AG04450 (cell line): ENCODE data around the gene GALNT3. TPM values are rescaled to one million over a fixed set of nuclear protein-coding genes. Genes with fewer than 3 reads are reported as not detected.

Source experiments
- CTCF ChIA-PET: fragments of 300-600, 350-600 bp; formaldehyde crosslinking; extraction: SDS; loops from one replicate; lab custom pipeline; 2022; ENCODE audit warnings: antibody characterized with exemption, inconsistent platforms; lab: Charles Lee
- POLR2A ChIA-PET: fragments of 350-600 bp; formaldehyde crosslinking; extraction: SDS; loops from one replicate; lab custom pipeline; 2021; ENCODE audit warnings: antibody characterized with exemption, inconsistent platforms; lab: Yijun Ruan, JAX
- DNase-seq: peaks from one replicate; pipeline ENCODE4 v3.0.0-alpha.2; 2011; ENCODE audit warnings: low read depth, low spot score
- H3K27ac ChIP-seq: one replicate; pipeline ENCODE4 v1.5.1; 2012; ENCODE audit warnings: low read depth, low read length, control low read depth
- H3K27me3 ChIP-seq: one replicate; pipeline ENCODE4 v1.6.0; 2012; ENCODE audit warnings: low read length; ENCODE audit not compliant: control insufficient read depth, insufficient read depth
- H3K4me3 ChIP-seq: 2 replicates; pipeline ENCODE4 v1.5.1; 2011; ENCODE audit warnings: mild to moderate bottlenecking, low read depth, low read length, control low read depth
- H3K9me3 ChIP-seq: 2 replicates; pipeline ENCODE4 v1.5.1; 2012; ENCODE audit warnings: low read length; ENCODE audit not compliant: control insufficient read depth, insufficient read depth
- CTCF ChIP-seq: IDR thresholded peaks from 2 replicates; pipeline ENCODE4 v1.5.1; 2011; ENCODE audit warnings: low read depth, low read length, control low read depth, inconsistent platforms
- polyA plus RNA-seq: library from polyadenylated mRNA; depleted of rRNA; stranded (reverse); fragments of >200 nt; gene quantifications from 2 replicates; pipeline ENCODE4 v1.2.3, GENCODE V29; 2011

GALNT3 gene
- polyA plus RNA-seq, 1 experiment, result 2.3 TPM

- H3K27me3 ChIP-seq, result no peaks in the 10 kb centered on the region
- H3K9me3 ChIP-seq, result no peaks in the 10 kb centered on the region
- no peak for TF ChIP-seq CTCF
- ChIA-PET CTCF (no interaction called here), POLR2A (no interaction called here)
- no peak overlapping the region for H3K4me3 ChIP-seq
- DNase-seq, result no peak
- no peak overlapping the region for H3K27ac ChIP-seq
Measured at GRCh38 chr2:165811592-165812370, 17.7 kb upstream of the GALNT3 start.

GRCh38 chr2:165810418-165810817, 16.4 kb upstream of the GALNT3 start:
- no peak for DNase-seq
- H3K27me3 ChIP-seq, result no peaks in the 10 kb centered on the region
- no peak for TF ChIP-seq CTCF
- H3K9me3 ChIP-seq, result no peaks in the 10 kb centered on the region
- H3K4me3 ChIP-seq, result no peak overlapping the region
- no peak overlapping the region for H3K27ac ChIP-seq
- POLR2A ChIA-PET, result no interaction called here
- CTCF ChIA-PET, result no interaction called here

GRCh38 chr2:165804719-165805118, 10.7 kb upstream of the GALNT3 start:
- H3K4me3 ChIP-seq, result no peak overlapping the region
- no peak for DNase-seq
- H3K27me3 ChIP-seq, result no peaks in the 10 kb centered on the region
- CTCF ChIA-PET, result no interaction called here
- H3K9me3 ChIP-seq, result no peaks in the 10 kb centered on the region
- POLR2A ChIA-PET, result no interaction called here
- TF ChIP-seq CTCF, result no peak
- H3K27ac ChIP-seq, result no peak overlapping the region

- ChIA-PET POLR2A (no interaction called here), CTCF (interaction anchor here (1.1 kb wide), 1 partner anchor 71 kb away, joined by 6 read pairs; no protein-coding TSS in a partner anchor)
- H3K27me3 ChIP-seq, result no peaks in the 10 kb centered on the region
- H3K4me3 ChIP-seq, result no peak overlapping the region
- TF ChIP-seq CTCF, result no peak
- DNase-seq, result peak; percentile 21
- H3K9me3 ChIP-seq, result no peaks in the 10 kb centered on the region
- H3K27ac ChIP-seq, result no peak overlapping the region
Measured at GRCh38 chr2:165803123-165803760, 9.2 kb upstream of the GALNT3 start.

GRCh38 chr2:165801176-165801575, 7.1 kb upstream of the GALNT3 start:
- ChIA-PET POLR2A (no interaction called here), CTCF (no interaction called here)
- DNase-seq, result no peak
- H3K27me3 ChIP-seq, result no peaks in the 10 kb centered on the region
- H3K27ac ChIP-seq, result no peak overlapping the region
- no peaks in the 10 kb centered on the region for H3K9me3 ChIP-seq
- H3K4me3 ChIP-seq, result no peak overlapping the region
- TF ChIP-seq CTCF, result no peak
